HL-60 (cell line): ENCODE data around the gene PCSK5.
A peak's percentile ranks its signal among the peaks of the same experiment; 100 is the strongest.

Experiments
- DNase-seq, 2 experiments: peaks; one replicate each; pipeline ENCODE4 v3.0.0-alpha.2; 2010 to 2020; ENCODE audit warnings: low read depth in 1 of 2, low spot score in 1 of 2
- H3K27ac ChIP-seq: fragments of 250-450 bp; sonication (Bioruptor Pico); replicated peaks from 2 replicates; pipeline ENCODE4 v1.5.1; 2020; ENCODE audit warnings: mild to moderate bottlenecking, moderate library complexity
- H3K27me3 ChIP-seq: fragments of 250-450 bp; sonication (Bioruptor Pico); 2 replicates; pipeline ENCODE4 v1.5.1; 2021; ENCODE audit warnings: mild to moderate bottlenecking, moderate library complexity; ENCODE audit not compliant: insufficient read depth, poor library complexity, severe bottlenecking
- H3K4me3 ChIP-seq: replicated peaks from 2 replicates; pipeline ENCODE4 v1.5.1; 2011; ENCODE audit warnings: mild to moderate bottlenecking, control low read depth, low read length; ENCODE audit not compliant: insufficient read depth
- CTCF ChIP-seq: IDR thresholded peaks from one replicate; pipeline ENCODE4 v1.5.1; 2011; ENCODE audit warnings: low read length, control low read depth, inconsistent platforms; ENCODE audit not compliant: insufficient read depth
- GABPA ChIP-seq: IDR thresholded peaks from 2 replicates; pipeline ENCODE4 v1.6.1; 2012; ENCODE audit warnings: low read depth
- POLR2AphosphoS5 ChIP-seq: IDR thresholded peaks from 2 replicates; pipeline ENCODE4 v1.6.1; 2012; ENCODE audit warnings: low read depth
- REST ChIP-seq: IDR thresholded peaks from 2 replicates; pipeline ENCODE4 v1.6.1; 2012; ENCODE audit warnings: low read depth; ENCODE audit not compliant: insufficient replicate concordance
- SPI1 ChIP-seq: IDR thresholded peaks from 2 replicates; pipeline ENCODE4 v1.6.1; 2012; ENCODE audit warnings: low read depth, mild to moderate bottlenecking, borderline replicate concordance

Gene PCSK5

GRCh38 chr9:76245518-76245917 lies 355.0 kb downstream of the PCSK5 start:
- DNase-seq: no peak
- Histone ChIP-seq H3K27me3 (no peaks in the 10 kb centered on the region), H3K27ac (no peak overlapping the region), H3K4me3 (no peak overlapping the region)
- TF ChIP-seq SPI1 (peak; percentile 93), POLR2AphosphoS5 (no peak), REST (no peak)

DNA sequence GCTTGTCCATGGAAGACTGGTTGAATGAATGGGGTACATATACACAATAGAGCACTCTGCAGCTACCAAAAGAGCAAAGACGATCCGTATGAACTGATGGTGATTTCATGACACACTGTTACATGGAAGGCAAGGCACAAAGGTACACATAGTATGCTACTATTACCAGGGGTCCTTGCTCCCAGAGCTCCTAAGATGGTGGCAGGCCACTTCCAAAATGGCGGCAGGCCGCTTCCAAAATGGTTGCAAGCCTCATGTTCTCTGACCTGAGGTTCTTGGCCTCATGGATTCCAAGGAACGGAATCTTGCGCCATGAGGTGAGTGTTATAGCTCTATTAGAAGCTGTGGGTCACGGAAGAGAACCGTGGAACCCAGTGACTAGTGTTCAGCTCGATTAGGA lies 356.2 kb downstream of the PCSK5 start:
- Histone ChIP-seq H3K4me3 (no peak overlapping the region), H3K27ac (no peak overlapping the region), H3K27me3 (no peaks in the 10 kb centered on the region)
- DNase-seq: no peak
- TF ChIP-seq GABPA (no peak), SPI1 (no peak), CTCF (no peak), POLR2AphosphoS5 (no peak), REST (no peak)

DNA sequence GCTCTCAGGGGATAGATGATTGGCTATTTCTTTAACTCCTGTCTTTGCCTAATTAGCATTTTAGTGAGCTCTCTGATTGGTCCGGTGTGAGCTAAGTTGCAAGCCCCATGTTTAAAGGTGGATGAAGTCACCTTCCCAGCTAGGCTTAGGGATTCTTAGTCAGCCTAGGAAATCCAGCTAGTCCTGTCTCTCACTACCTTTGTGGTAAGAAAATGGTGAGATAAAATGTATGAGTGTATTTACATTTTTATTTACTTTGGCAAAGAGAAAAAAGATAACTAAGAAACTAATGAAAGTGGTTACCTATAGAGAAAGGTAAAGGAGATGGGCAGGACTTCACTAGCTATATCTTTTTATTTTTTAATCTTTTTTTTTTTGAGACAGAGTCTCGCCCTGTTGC lies 357.0 kb downstream of the PCSK5 start:
- no peaks in the 10 kb centered on the region for H3K27me3 ChIP-seq
- TF ChIP-seq POLR2AphosphoS5 (no peak), CTCF (no peak), GABPA (no peak), SPI1 (no peak), REST (no peak)
- DNase-seq: no peak
- H3K4me3 ChIP-seq: no peak overlapping the region
- no peak overlapping the region for H3K27ac ChIP-seq

DNA sequence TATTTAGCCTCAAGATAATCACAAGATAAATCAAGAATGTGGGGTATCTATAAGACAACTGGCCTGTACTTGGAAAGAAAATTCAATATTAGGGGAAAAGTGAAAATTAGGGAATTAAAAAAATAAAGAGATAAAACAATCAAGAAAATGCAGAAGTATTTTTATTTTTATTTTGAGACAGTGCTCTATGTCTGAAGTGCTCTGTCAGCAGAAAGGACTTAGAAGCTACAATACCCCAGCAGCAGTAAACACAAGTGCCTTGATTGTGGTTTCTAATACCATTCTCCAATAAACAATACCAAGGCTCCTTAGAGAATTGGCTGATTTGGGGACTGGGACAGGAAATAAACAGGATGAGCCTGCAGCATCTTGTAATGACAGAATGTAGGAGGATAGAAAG lies 358.8 kb downstream of the PCSK5 start:
- Histone ChIP-seq H3K27me3 (no peaks in the 10 kb centered on the region), H3K27ac (no peak overlapping the region), H3K4me3 (no peak overlapping the region)
- TF ChIP-seq SPI1 (no peak), CTCF (no peak), POLR2AphosphoS5 (no peak), GABPA (no peak), REST (no peak)
- no peak for DNase-seq
